ENCODE data around the gene RNF224. TPM values are rescaled to one million over a fixed set of nuclear protein-coding genes. Genes with fewer than 3 reads are reported as not detected.

The RNF224 gene
- total and polyA plus RNA-seq, 2 of the 13 experiments (the other 11 are each of a cell fraction or from before 2014, with no cell fraction given), result 0.09 TPM; not detected in 1

DNA sequence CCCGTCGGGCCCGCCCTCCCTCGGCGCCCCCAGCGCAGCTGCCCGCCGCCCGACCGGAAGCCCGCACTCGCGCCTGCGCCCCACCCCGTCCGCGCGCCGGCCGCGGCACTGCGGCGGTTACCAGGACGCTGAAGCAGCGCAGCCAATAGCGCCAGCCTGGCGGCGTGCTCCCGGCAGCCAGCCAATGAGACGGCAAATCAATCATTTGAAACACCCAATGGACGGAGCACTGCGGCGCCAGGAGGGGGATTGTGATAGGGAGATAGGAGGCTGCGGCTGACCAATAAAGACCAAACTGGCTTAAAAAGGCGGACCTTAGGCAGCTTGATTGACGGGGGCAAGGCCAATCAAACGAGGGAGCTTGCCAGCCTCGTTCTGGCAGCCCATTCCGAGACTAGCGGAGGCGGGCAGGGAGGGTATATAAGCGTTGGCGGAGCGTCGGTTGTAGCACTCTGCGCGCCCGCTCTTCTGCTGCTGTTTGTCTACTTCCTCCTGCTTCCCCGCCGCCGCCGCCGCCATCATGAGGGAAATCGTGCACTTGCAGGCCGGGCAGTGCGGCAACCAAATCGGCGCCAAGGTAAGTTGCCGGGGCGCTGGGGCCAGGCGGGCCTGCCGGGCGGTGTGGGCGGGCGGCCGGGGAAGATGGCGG, 13.7 kb downstream of the RNF224 start, which contains the start of gene TUBB4B (continued):
- TF ChIP-seq SSRP1 (CRISPR knock-in tag; IDR thresholded peaks at IDR 0.05), result no peak; the same call in 1 of the 2 replicates
- no peak for TF ChIP-seq ZNF567 (CRISPR knock-in tag; IDR thresholded peaks at IDR 0.05; ENCODE audit: borderline replicate concordance)
- peak; percentile 48 for TF ChIP-seq HOXA5 (CRISPR knock-in tag; IDR thresholded peaks at IDR 0.05)
- TF ChIP-seq, protein P1, sequence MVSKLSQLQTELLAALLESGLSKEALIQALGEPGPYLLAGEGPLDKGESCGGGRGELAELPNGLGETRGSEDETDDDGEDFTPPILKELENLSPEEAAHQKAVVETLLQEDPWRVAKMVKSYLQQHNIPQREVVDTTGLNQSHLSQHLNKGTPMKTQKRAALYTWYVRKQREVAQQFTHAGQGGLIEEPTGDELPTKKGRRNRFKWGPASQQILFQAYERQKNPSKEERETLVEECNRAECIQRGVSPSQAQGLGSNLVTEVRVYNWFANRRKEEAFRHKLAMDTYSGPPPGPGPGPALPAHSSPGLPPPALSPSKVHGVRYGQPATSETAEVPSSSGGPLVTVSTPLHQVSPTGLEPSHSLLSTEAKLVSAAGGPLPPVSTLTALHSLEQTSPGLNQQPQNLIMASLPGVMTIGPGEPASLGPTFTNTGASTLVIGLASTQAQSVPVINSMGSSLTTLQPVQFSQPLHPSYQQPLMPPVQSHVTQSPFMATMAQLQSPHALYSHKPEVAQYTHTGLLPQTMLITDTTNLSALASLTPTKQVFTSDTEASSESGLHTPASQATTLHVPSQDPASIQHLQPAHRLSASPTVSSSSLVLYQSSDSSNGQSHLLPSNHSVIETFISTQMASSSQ (IDR thresholded peaks at IDR 0.05; ENCODE audit: low read depth), result no peak
- TF ChIP-seq, protein P1 (CRISPR knock-in tag; IDR thresholded peaks at IDR 0.05; ENCODE audit: borderline replicate concordance), result no peak; the same call in 1 of the 2 replicates
- no peak for TF ChIP-seq KLF9 (CRISPR knock-in tag; IDR thresholded peaks at IDR 0.05; ENCODE audit: low read depth)
- TF ChIP-seq, protein P2, sequence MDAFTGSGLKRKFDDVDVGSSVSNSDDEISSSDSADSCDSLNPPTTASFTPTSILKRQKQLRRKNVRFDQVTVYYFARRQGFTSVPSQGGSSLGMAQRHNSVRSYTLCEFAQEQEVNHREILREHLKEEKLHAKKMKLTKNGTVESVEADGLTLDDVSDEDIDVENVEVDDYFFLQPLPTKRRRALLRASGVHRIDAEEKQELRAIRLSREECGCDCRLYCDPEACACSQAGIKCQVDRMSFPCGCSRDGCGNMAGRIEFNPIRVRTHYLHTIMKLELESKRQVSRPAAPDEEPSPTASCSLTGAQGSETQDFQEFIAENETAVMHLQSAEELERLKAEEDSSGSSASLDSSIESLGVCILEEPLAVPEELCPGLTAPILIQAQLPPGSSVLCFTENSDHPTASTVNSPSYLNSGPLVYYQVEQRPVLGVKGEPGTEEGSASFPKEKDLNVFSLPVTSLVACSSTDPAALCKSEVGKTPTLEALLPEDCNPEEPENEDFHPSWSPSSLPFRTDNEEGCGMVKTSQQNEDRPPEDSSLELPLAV (CRISPR knock-in tag; conservative IDR thresholded peaks at IDR 0.05; ENCODE audit: low read depth), result no peak
- peak; percentile 63; the same call in 1 of the 2 replicates for TF ChIP-seq NR2C2 (CRISPR knock-in tag; IDR thresholded peaks at IDR 0.05; ENCODE audit: borderline replicate concordance)
- TF ChIP-seq HNRNPUL1 (IDR thresholded peaks at IDR 0.05; ENCODE audit: low read depth, low read length), result no peak
- no peak; the same call in 1 of the 2 replicates for TF ChIP-seq GLI4 (CRISPR knock-in tag; IDR thresholded peaks at IDR 0.05; ENCODE audit: borderline replicate concordance)
- TF ChIP-seq ZNF383 (CRISPR knock-in tag; IDR thresholded peaks at IDR 0.05; ENCODE audit: borderline replicate concordance), result no peak
- no peak for TF ChIP-seq HOXD1 (CRISPR knock-in tag; IDR thresholded peaks at IDR 0.05)
- peak; percentile 97 for TF ChIP-seq NFYC (CRISPR knock-in tag; IDR thresholded peaks at IDR 0.05)
- no peak for TF ChIP-seq ZNF562 (CRISPR knock-in tag; IDR thresholded peaks at IDR 0.05; ENCODE audit: borderline replicate concordance)
- TF ChIP-seq KAT7 (CRISPR knock-in tag; IDR thresholded peaks at IDR 0.05; ENCODE audit: borderline replicate concordance), result 0 out of 2 replicates have a peak, but pooled peaks have one; percentile 30
- no peak for TF ChIP-seq NFIC (IDR thresholded peaks at IDR 0.05; ENCODE audit: low read length)
- TF ChIP-seq, protein P3, sequence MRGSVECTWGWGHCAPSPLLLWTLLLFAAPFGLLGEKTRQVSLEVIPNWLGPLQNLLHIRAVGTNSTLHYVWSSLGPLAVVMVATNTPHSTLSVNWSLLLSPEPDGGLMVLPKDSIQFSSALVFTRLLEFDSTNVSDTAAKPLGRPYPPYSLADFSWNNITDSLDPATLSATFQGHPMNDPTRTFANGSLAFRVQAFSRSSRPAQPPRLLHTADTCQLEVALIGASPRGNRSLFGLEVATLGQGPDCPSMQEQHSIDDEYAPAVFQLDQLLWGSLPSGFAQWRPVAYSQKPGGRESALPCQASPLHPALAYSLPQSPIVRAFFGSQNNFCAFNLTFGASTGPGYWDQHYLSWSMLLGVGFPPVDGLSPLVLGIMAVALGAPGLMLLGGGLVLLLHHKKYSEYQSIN (CRISPR knock-in tag; IDR thresholded peaks at IDR 0.05; ENCODE audit: borderline replicate concordance), result no peak
- no peak for TF ChIP-seq PRMT3 (CRISPR knock-in tag; IDR thresholded peaks at IDR 0.05; ENCODE audit: borderline replicate concordance, low read depth)
- TF ChIP-seq ZNF652 (CRISPR knock-in tag; IDR thresholded peaks at IDR 0.05; ENCODE audit: borderline replicate concordance, low read depth), result no peak
- TF ChIP-seq, protein P4, sequence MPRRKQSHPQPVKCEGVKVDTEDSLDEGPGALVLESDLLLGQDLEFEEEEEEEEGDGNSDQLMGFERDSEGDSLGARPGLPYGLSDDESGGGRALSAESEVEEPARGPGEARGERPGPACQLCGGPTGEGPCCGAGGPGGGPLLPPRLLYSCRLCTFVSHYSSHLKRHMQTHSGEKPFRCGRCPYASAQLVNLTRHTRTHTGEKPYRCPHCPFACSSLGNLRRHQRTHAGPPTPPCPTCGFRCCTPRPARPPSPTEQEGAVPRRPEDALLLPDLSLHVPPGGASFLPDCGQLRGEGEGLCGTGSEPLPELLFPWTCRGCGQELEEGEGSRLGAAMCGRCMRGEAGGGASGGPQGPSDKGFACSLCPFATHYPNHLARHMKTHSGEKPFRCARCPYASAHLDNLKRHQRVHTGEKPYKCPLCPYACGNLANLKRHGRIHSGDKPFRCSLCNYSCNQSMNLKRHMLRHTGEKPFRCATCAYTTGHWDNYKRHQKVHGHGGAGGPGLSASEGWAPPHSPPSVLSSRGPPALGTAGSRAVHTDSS (CRISPR knock-in tag; conservative IDR thresholded peaks at IDR 0.05), result 0 out of 2 replicates have a peak, but pooled peaks have one; percentile 76
